ENCODE measurements around the gene EDARADD.
A peak's percentile ranks its signal among the peaks of the same experiment; 100 is the strongest.

Gene EDARADD

GRCh38 chr1:236516929-236517704 is 123.0 kb downstream of the EDARADD start:
- TF ChIP-seq, protein P1, sequence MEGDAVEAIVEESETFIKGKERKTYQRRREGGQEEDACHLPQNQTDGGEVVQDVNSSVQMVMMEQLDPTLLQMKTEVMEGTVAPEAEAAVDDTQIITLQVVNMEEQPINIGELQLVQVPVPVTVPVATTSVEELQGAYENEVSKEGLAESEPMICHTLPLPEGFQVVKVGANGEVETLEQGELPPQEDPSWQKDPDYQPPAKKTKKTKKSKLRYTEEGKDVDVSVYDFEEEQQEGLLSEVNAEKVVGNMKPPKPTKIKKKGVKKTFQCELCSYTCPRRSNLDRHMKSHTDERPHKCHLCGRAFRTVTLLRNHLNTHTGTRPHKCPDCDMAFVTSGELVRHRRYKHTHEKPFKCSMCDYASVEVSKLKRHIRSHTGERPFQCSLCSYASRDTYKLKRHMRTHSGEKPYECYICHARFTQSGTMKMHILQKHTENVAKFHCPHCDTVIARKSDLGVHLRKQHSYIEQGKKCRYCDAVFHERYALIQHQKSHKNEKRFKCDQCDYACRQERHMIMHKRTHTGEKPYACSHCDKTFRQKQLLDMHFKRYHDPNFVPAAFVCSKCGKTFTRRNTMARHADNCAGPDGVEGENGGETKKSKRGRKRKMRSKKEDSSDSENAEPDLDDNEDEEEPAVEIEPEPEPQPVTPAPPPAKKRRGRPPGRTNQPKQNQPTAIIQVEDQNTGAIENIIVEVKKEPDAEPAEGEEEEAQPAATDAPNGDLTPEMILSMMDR (conservative IDR thresholded peaks at IDR 0.05; ENCODE audit: low read length) = no peak
- no peak overlapping the region for H3K4me3 ChIP-seq (ENCODE audit: low read length)
- DNase-seq (ENCODE audit: low read depth) = peak; percentile 68

- TF ChIP-seq, protein P1 (conservative IDR thresholded peaks at IDR 0.05; ENCODE audit: low read length) = no peak
- DNase-seq (ENCODE audit: low read depth) = no peak
- no peak overlapping the region for H3K4me3 ChIP-seq (ENCODE audit: low read length)
Observed at GRCh38 chr1:236518322-236518721, 124.2 kb downstream of the EDARADD start.

- H3K4me3 ChIP-seq (ENCODE audit: low read length) = no peak overlapping the region
- no peak for DNase-seq (ENCODE audit: low read depth)
- TF ChIP-seq, protein P1 (conservative IDR thresholded peaks at IDR 0.05; ENCODE audit: low read length) = no peak
Observed at GRCh38 chr1:236520445-236521005, 126.4 kb downstream of the EDARADD start.

GRCh38 chr1:236522937-236523703 is 129.0 kb downstream of the EDARADD start:
- TF ChIP-seq, protein P1 (conservative IDR thresholded peaks at IDR 0.05; ENCODE audit: low read length) = no peak
- H3K4me3 ChIP-seq (ENCODE audit: low read length) = peak overlapping the region; percentile 97
- no peak for DNase-seq (ENCODE audit: low read depth)

DNA sequence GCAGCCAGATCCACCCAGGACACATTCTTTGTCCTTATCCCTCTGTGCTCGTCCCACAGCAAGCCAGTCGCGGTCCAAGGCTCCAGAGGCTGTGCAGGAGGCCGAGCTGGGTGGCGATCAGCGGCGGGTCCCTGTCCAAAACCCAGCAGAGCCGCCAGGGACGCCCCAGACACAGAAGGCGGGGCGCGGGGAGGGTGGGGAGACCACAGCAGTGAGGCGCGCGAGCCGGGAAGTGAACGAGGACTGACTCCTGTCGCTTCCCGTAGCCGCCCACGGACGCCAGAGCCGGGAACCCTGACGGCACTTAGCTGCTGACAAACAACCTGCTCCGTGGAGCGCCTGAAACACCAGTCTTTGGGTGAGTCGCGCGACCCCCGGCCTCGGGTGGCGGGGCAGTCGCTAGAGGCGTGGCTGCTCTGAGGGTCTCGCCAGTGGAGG is 129.6 kb downstream of the EDARADD start, which contains the start of gene LGALS8:
TSS of gene LGALS8 (plus strand) at position 279 of the 438 bp plus-strand sequence. CDS start 2,089 bp downstream, outside the sequence.
- peak; percentile 84 for DNase-seq (ENCODE audit: low read depth)
- H3K4me3 ChIP-seq (ENCODE audit: low read length) = peak within 1 kb of the TSS; percentile 97
- TF ChIP-seq, protein P1 (conservative IDR thresholded peaks at IDR 0.05; ENCODE audit: low read length) = no peak

- peak overlapping the region; percentile 97 for H3K4me3 ChIP-seq (ENCODE audit: low read length)
- peak; percentile 91 for DNase-seq (ENCODE audit: low read depth)
- TF ChIP-seq, protein P1 (conservative IDR thresholded peaks at IDR 0.05; ENCODE audit: low read length) = no peak
Observed at GRCh38 chr1:236524142-236524894, 130.2 kb downstream of the EDARADD start.
